Lung (tissue), 12 donors: ENCODE measurements around the gene DENND2D. TPM values are rescaled to one million over a fixed set of nuclear protein-coding genes. Genes with fewer than 3 reads are reported as not detected.

ENCODE experiments used
- ATAC-seq: fragments of 200-7000 bp; cut with Tn5 transposase; one replicate; pipeline ENCODE4 v1.9.1; 2020; ENCODE audit warnings: moderate number of reproducible peaks; ENCODE audit not compliant: insufficient read depth, low FRiP score
- DNase-seq, 3 donors: peaks; one replicate each; pipeline ENCODE4 v3.0.0-alpha.2; 2013 to 2017
- H3K27ac ChIP-seq, 2 donors: one replicate each; pipeline ENCODE4 v1.5.1; 2013; ENCODE audit warnings: mild to moderate bottlenecking in 2 of 2, moderate library complexity in 2 of 2, control low read depth in 1 of 2, inconsistent platforms in 1 of 2, low read depth in 1 of 2, low read length in 1 of 2
- H3K27me3 ChIP-seq, 3 donors: one replicate each; pipeline ENCODE4 v1.5.1; 2013; ENCODE audit warnings: low read length in 2 of 3; ENCODE audit not compliant: control insufficient read depth in 3 of 3, insufficient read depth in 3 of 3
- H3K36me3 ChIP-seq, 4 donors: one replicate each; pipeline ENCODE4 v1.5.1; 2013; ENCODE audit warnings: low read length in 4 of 4, mild to moderate bottlenecking in 1 of 4, moderate library complexity in 1 of 4; ENCODE audit not compliant: control insufficient read depth in 4 of 4, insufficient read depth in 4 of 4
- H3K4me1 ChIP-seq, 5 donors: one replicate each; pipeline ENCODE4 v1.5.1; 2013; ENCODE audit warnings: low read length in 5 of 5, mild to moderate bottlenecking in 2 of 5, moderate library complexity in 1 of 5; ENCODE audit not compliant: control insufficient read depth in 5 of 5, insufficient read depth in 5 of 5
- H3K4me3 ChIP-seq: one replicate; pipeline ENCODE4 v1.5.1; 2013; ENCODE audit warnings: mild to moderate bottlenecking, control low read depth, moderate library complexity
- H3K9ac ChIP-seq, 2 donors: one replicate each; pipeline ENCODE4 v1.5.1; 2013; ENCODE audit warnings: low read length in 2 of 2, control low read depth in 1 of 2; ENCODE audit not compliant: insufficient read depth in 1 of 2
- H3K9me3 ChIP-seq, 4 donors: one replicate each; pipeline ENCODE4 v1.5.1; 2013; ENCODE audit warnings: low read length in 3 of 4, mild to moderate bottlenecking in 1 of 4, moderate library complexity in 1 of 4; ENCODE audit not compliant: control insufficient read depth in 4 of 4, insufficient read depth in 3 of 4
- WGBS, 2 donors: extraction: QIAGEN DNeasy Blood & Tissue Kit; methylation state at CpG; one replicate each; pipeline ENCODE4 v1.1.7; 2013; 5-methylcytosine and 5-hydroxymethylcytosine counted together
- polyA plus RNA-seq, 2 donors: library from polyadenylated mRNA; stranded (reverse); fragments of 200-250 nt; gene quantifications; one replicate each; pipeline ENCODE4 v1.2.1, GENCODE V29; 2013
- total RNA-seq, 2 donors: library from RNA; depleted of rRNA in 1 of 2; stranded (reverse); fragments of >200 nt in 1 of 2; gene quantifications; one replicate each; pipeline ENCODE4 v1.2.1, GENCODE V29; 2014 to 2021
- TF ChIP-seq, protein P1 (sequence below): IDR thresholded peaks from 2 replicates; pipeline ENCODE4 v1.5.1; 2012; ENCODE audit warnings: mild to moderate bottlenecking; ENCODE audit errors: control extremely low read depth, extremely low read depth
- donor health status: control.
- donor health status: control.
- donor health status: Bipolar disorder and iron deficiency.
- donor health status: healthy.
- donor health status: DM: yes; HTN: yes; CAD: no.

Gene DENND2D
- total and polyA plus RNA-seq, 4 donors = 39.3 to 71.7 (median 55.5) TPM

DNA sequence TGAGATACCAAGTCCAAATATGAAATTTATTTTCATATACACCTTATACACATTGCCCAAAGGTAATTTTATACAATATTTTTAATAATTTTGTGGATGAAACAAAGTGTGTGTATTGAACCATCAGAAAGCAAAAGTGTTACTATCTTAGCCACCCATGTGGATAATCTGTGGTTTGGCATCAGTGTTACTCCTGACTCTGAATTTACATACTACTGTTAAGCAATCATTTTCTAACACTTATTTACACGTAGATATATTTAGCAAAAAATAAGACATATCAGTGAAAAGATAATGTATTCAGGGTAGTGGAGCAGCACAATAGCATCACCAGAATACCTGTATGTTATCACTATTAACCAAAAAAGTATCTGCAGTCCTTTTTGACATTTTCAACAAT, 23.8 kb downstream of the DENND2D start:
- DNase-seq = no peak
- H3K9ac ChIP-seq = no peak overlapping the region
- TF ChIP-seq, protein P1, sequence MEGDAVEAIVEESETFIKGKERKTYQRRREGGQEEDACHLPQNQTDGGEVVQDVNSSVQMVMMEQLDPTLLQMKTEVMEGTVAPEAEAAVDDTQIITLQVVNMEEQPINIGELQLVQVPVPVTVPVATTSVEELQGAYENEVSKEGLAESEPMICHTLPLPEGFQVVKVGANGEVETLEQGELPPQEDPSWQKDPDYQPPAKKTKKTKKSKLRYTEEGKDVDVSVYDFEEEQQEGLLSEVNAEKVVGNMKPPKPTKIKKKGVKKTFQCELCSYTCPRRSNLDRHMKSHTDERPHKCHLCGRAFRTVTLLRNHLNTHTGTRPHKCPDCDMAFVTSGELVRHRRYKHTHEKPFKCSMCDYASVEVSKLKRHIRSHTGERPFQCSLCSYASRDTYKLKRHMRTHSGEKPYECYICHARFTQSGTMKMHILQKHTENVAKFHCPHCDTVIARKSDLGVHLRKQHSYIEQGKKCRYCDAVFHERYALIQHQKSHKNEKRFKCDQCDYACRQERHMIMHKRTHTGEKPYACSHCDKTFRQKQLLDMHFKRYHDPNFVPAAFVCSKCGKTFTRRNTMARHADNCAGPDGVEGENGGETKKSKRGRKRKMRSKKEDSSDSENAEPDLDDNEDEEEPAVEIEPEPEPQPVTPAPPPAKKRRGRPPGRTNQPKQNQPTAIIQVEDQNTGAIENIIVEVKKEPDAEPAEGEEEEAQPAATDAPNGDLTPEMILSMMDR = no peak
- no peak overlapping the region for H3K27ac ChIP-seq
- no peaks in the 10 kb centered on the region for H3K4me1 ChIP-seq
- H3K36me3 ChIP-seq = peaks cover 2 to 21% (median 6%) of the 10 kb centered on the region in 4 donors
- peaks cover 0 to 2% (median 0%) of the 10 kb centered on the region in 4 donors for H3K9me3 ChIP-seq
- ATAC-seq = no peak
- H3K27me3 ChIP-seq = no peaks in the 10 kb centered on the region
- no peak overlapping the region for H3K4me3 ChIP-seq
- WGBS, 2 donors = 62 to 66% methylated on average over 1 of the region's 1 CpG

DNA sequence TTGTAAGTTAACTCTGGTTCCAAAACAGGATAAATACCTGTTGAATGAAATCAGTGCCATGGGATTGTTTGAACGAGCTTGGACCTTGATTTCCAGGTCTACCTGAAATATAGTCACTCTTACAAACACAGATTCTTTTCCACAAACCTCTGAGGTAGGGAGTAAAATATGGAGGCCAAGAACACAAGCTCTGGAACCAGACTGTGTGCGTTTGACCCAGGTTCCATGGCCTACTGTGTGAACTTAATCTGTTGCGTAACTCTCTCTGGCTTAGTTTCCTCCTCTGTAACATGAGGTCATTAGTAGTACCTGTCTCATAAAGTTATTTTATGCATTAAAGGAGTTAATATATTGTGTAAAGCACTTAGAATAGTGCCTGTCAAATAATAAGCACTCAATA, 25.1 kb downstream of the DENND2D start:
- TF ChIP-seq, protein P1 = no peak
- DNase-seq (no peak), ATAC-seq (no peak)
- H3K36me3 ChIP-seq = peaks cover 2 to 26% (median 6%) of the 10 kb centered on the region in 4 donors
- H3K4me1 ChIP-seq = no peaks in the 10 kb centered on the region
- 88 to 96% methylated on average over 3 of the region's 3 CpGs for WGBS, 2 donors
- no peak overlapping the region for H3K9ac ChIP-seq
- no peak overlapping the region for H3K27ac ChIP-seq
- no peaks in the 10 kb centered on the region for H3K27me3 ChIP-seq
- peaks cover 0 to 2% (median 0%) of the 10 kb centered on the region in 4 donors for H3K9me3 ChIP-seq
- H3K4me3 ChIP-seq = no peak overlapping the region

DNA sequence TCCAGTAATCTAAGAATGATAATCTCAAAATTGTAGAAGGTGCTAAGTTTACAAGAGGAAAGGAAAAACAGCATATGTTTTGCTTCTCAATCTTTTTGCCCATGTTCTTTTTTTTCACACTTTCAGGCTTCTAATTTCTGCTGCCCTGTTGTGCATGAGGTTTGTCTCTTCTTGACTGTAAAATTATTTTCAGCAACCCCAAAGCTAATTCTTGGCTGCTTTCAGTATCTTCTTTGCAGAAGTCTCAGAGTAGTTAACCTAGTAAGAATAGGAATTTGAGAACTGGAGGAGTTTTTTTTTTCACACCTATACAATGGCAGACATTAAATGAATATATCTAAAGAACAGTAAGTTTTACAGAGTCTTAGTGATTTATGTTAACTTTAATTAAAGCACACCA, 26.4 kb downstream of the DENND2D start:
- Histone ChIP-seq H3K27ac (no peak overlapping the region), H3K4me3 (no peak overlapping the region), H3K9ac (no peak overlapping the region), H3K36me3 (peaks cover 2 to 26% (median 6%) of the 10 kb centered on the region in 4 donors), H3K9me3 (peaks cover 0 to 2% (median 0%) of the 10 kb centered on the region in 4 donors), H3K4me1 (no peaks in the 10 kb centered on the region), H3K27me3 (no peaks in the 10 kb centered on the region)
- no peak for ATAC-seq
- DNase-seq = no peak
- TF ChIP-seq, protein P1 = no peak

DNA sequence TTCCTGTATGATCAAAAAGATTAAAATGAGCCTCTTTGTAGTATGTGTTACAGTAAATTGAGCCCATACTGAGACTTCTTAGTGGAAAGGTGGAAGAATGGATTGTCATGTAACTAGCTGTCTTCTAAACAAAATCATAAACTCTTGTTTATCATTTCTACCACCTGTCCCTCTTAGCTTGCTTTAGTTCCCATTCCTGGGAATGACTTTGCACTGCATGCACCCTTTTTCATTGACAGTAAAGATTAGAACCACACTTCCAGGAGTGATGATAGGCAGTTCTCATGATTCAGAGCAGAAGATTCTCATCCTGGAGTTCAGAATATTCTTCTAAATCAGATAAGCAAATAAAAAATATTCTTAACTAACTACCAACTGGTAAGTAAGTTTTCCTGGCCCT, 28.0 kb downstream of the DENND2D start:
- TF ChIP-seq, protein P1 = no peak
- Histone ChIP-seq H3K4me3 (no peak overlapping the region), H3K36me3 (peaks cover 2 to 35% (median 6%) of the 10 kb centered on the region in 4 donors), H3K9me3 (peaks cover 0 to 2% (median 0%) of the 10 kb centered on the region in 4 donors), H3K4me1 (no peaks in the 10 kb centered on the region), H3K27ac (no peak overlapping the region), H3K9ac (no peak overlapping the region), H3K27me3 (no peaks in the 10 kb centered on the region)
- no peak for DNase-seq
- no peak for ATAC-seq
